ENCODE measurements around the gene SIVA1.

Gene SIVA1

GRCh38 chr14:104788161-104788818 lies 35.3 kb downstream of the SIVA1 start:
- no peaks in the 10 kb centered on the region for H3F3A ChIP-seq (ENCODE audit: low read depth)
- H3K4me2 ChIP-seq (ENCODE audit: low read depth, low read length, poor library complexity, severe bottlenecking): no peak overlapping the region
- peaks cover 81% of the 10 kb centered on the region for H3K79me2 ChIP-seq (ENCODE audit: insufficient read depth, low read length)
- no peaks in the 10 kb centered on the region for H3K27me3 ChIP-seq (ENCODE audit: insufficient read depth, low read length, poor library complexity, severe bottlenecking)
- H3K4me3 ChIP-seq (ENCODE audit: low read length, poor library complexity, severe bottlenecking): no peak overlapping the region
- H3K4me1 ChIP-seq (ENCODE audit: insufficient read depth, low read length, poor library complexity, severe bottlenecking): peaks cover 20% of the 10 kb centered on the region
- no peak overlapping the region for H3K9ac ChIP-seq (ENCODE audit: low read depth, low read length, poor library complexity, severe bottlenecking)
- H3K9me2 ChIP-seq (replicated peaks; ENCODE audit: low read depth, low read length): no peaks in the 10 kb centered on the region
- no peaks in the 10 kb centered on the region; the same call in 1 of the 2 replicates for H3K36me3 ChIP-seq (ENCODE audit: insufficient read depth, low read length)
- H4K20me1 ChIP-seq (ENCODE audit: insufficient read depth, low read length, poor library complexity, severe bottlenecking): peaks cover 59% of the 10 kb centered on the region
- no peak overlapping the region for H2AFZ ChIP-seq (ENCODE audit: low read length)
- TF ChIP-seq EZH2phosphoT487 (IDR thresholded peaks at IDR 0.05; ENCODE audit: borderline replicate concordance): no peak
- TF ChIP-seq CTCF (conservative IDR thresholded peaks at IDR 0.05; ENCODE audit: low read length): no peak
- H3K9me3 ChIP-seq (ENCODE audit: insufficient read depth, low read depth, low read length): no peaks in the 10 kb centered on the region

GRCh38 chr14:104788873-104789663 lies 36.1 kb downstream of the SIVA1 start:
- Histone ChIP-seq H4K20me1 (ENCODE audit: insufficient read depth, low read length, poor library complexity, severe bottlenecking) (peaks cover 67% of the 10 kb centered on the region), H3K4me2 (ENCODE audit: low read depth, low read length, poor library complexity, severe bottlenecking) (no peak overlapping the region), H3K27me3 (ENCODE audit: insufficient read depth, low read length, poor library complexity, severe bottlenecking) (no peaks in the 10 kb centered on the region), H3K36me3 (ENCODE audit: insufficient read depth, low read length) (no peaks in the 10 kb centered on the region; the same call in 1 of the 2 replicates), H3K79me2 (ENCODE audit: insufficient read depth, low read length) (peaks cover 89% of the 10 kb centered on the region), H2AFZ (ENCODE audit: low read length) (no peak overlapping the region), H3F3A (ENCODE audit: low read depth) (no peaks in the 10 kb centered on the region), H3K9me2 (replicated peaks; ENCODE audit: low read depth, low read length) (no peaks in the 10 kb centered on the region), H3K4me1 (ENCODE audit: insufficient read depth, low read length, poor library complexity, severe bottlenecking) (peaks cover 28% of the 10 kb centered on the region), H3K9ac (ENCODE audit: low read depth, low read length, poor library complexity, severe bottlenecking) (no peak overlapping the region), H3K9me3 (ENCODE audit: insufficient read depth, low read depth, low read length) (no peaks in the 10 kb centered on the region), H3K4me3 (ENCODE audit: low read length, poor library complexity, severe bottlenecking) (no peak overlapping the region)
- no peak for TF ChIP-seq CTCF (conservative IDR thresholded peaks at IDR 0.05; ENCODE audit: low read length)
- no peak for TF ChIP-seq EZH2phosphoT487 (IDR thresholded peaks at IDR 0.05; ENCODE audit: borderline replicate concordance)

GRCh38 chr14:104789752-104790743 lies 37.1 kb downstream of the SIVA1 start:
- H3K27me3 ChIP-seq (ENCODE audit: insufficient read depth, low read length, poor library complexity, severe bottlenecking): no peaks in the 10 kb centered on the region
- peaks cover 94% of the 10 kb centered on the region for H3K79me2 ChIP-seq (ENCODE audit: insufficient read depth, low read length)
- H3K4me1 ChIP-seq (ENCODE audit: insufficient read depth, low read length, poor library complexity, severe bottlenecking): peaks cover 32% of the 10 kb centered on the region

More at GRCh38 chr14:104789752-104790743, 37.1 kb downstream of the SIVA1 start:
- Histone ChIP-seq H3K9me2 (replicated peaks; ENCODE audit: low read depth, low read length) (no peaks in the 10 kb centered on the region), H3K9me3 (ENCODE audit: insufficient read depth, low read depth, low read length) (no peaks in the 10 kb centered on the region), H3K4me3 (ENCODE audit: low read length, poor library complexity, severe bottlenecking) (no peak overlapping the region), H3K9ac (ENCODE audit: low read depth, low read length, poor library complexity, severe bottlenecking) (no peak overlapping the region), H2AFZ (ENCODE audit: low read length) (no peak overlapping the region), H4K20me1 (ENCODE audit: insufficient read depth, low read length, poor library complexity, severe bottlenecking) (peaks cover 72% of the 10 kb centered on the region), H3K36me3 (ENCODE audit: insufficient read depth, low read length) (no peaks in the 10 kb centered on the region; the same call in 1 of the 2 replicates), H3F3A (ENCODE audit: low read depth) (no peaks in the 10 kb centered on the region), H3K4me2 (ENCODE audit: low read depth, low read length, poor library complexity, severe bottlenecking) (no peak overlapping the region)
- no peak for TF ChIP-seq EZH2phosphoT487 (IDR thresholded peaks at IDR 0.05; ENCODE audit: borderline replicate concordance)
- TF ChIP-seq CTCF (conservative IDR thresholded peaks at IDR 0.05; ENCODE audit: low read length): no peak
